ENCODE results near the gene SEPHS2.

Gene SEPHS2

DNA sequence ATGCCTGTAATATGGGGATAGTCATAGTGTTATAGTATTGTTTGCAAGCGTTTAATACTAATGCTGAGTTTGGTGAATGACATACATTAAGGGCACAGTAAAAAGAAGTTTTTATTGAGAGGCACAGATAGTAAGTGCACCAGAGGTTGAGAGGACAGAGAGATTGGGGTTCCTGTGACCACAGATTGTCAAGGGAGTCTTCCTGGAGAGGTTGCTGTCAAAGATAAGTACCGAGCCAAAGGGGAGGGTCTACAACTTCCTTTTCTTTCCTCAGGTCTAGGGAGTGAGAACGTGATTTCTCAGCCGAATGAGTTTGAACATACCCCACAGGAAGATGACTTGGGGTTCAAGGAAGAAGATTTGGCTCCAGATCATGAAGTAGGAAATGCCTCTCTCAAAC, 48.6 kb downstream of the SEPHS2 start:
- TF ChIP-seq YY1 (IDR thresholded peaks at IDR 0.05; ENCODE audit: low read depth) (no peak), MAX (IDR thresholded peaks at IDR 0.05) (no peak), USF1 (IDR thresholded peaks at IDR 0.05) (no peak), TCF12 (IDR thresholded peaks at IDR 0.05; ENCODE audit: low read depth) (no peak), CREB1 (IDR thresholded peaks at IDR 0.05; ENCODE audit: low read depth) (no peak), NFIC (IDR thresholded peaks at IDR 0.05) (no peak), FOXM1 (IDR thresholded peaks at IDR 0.05; ENCODE audit: borderline replicate concordance, low read depth) (no peak), TEAD4 (IDR thresholded peaks at IDR 0.05) (no peak), EP300 (IDR thresholded peaks at IDR 0.05; ENCODE audit: borderline replicate concordance) (no peak), EGR1 (IDR thresholded peaks at IDR 0.05) (no peak), REST (IDR thresholded peaks at IDR 0.05; ENCODE audit: low read depth) (no peak)

DNA sequence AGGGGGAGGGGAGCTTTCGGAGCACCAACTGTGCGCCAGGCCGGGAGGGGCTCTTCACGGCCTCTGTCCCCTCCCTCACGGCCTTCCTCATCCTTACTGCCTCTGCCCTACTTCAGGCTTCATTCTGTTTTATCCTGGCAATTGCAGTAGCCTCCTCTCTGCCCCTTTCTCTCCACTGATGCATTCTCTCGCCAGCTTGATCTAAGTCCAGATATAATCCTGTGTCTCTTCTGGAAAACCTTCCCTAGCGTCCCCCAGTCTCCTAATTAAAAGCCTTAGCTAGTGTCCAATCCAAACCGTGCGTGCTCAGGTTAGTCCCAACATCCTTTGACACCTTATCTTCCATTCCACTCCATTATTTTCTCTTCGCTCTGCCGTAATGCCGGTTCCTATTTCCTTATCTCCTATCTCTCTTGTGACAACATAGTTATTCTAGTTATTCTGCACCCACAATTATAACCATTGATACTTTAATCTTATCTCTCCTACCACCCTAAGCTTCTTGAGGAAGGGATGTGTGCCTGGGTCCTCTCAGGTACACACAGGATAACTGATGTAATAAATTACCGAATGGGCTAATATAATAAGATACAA, 49.6 kb downstream of the SEPHS2 start:
- TF ChIP-seq ZBTB7A (IDR thresholded peaks at IDR 0.05; ENCODE audit: low read depth): no peak
- no peak for TF ChIP-seq USF1 (IDR thresholded peaks at IDR 0.05)
- no peak for TF ChIP-seq EP300 (IDR thresholded peaks at IDR 0.05; ENCODE audit: borderline replicate concordance)

DNA sequence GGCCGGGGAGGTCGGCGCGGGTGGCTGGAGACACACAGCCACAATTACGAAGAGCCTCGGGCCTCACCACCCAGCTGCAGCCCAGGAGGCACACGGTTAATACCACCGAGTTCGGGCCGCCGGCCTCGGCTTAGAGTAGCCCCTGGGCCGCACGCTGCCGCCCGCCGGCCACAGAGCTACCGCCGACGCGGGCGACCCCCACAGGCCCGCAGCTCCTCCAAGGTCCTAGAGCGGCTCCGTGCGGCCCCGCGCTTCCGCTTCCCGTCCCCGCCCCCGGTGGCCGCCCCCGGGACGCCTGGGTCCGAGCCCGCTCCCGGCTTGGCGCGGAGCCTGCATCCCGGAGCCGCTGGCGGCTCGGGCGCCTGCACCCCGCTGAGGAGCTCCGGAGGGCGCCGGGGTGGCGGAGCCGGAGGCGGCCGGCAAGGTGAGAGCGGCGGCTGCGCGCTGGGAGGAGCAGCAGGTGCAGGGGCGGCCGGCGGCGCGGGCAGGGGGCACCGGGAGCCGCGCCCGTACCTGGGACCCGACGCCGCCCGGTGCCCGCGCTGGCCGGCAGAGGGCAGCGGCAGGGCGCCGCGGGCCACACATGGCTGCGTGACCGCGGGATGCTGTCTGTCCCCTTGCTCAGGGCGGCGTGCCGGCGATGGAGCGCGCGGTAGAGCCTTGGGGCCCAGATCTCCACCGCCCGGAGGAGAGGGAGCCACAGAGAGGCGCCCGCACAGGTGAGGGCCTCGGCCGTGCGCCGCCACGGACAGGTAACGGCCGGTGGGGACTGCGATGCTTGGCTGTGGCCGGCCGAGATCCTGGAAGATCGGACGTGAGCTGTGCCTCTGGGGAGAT, 50.3 kb downstream of the SEPHS2 start, which contains the start of gene ZNF48:
Gene ZNF48, plus strand, starts transcription at position 266 of the 837 bp plus-strand sequence. Its CDS starts 375 bp downstream, at position 641.
- TF ChIP-seq CREB1 (IDR thresholded peaks at IDR 0.05; ENCODE audit: low read depth) (no peak), EP300 (IDR thresholded peaks at IDR 0.05; ENCODE audit: borderline replicate concordance) (peak; percentile 30), REST (IDR thresholded peaks at IDR 0.05; ENCODE audit: low read depth) (no peak), RAD21 (IDR thresholded peaks at IDR 0.05; ENCODE audit: low read depth) (peak; percentile 22; the same call in 1 of the 2 replicates), CEBPB (IDR thresholded peaks at IDR 0.05) (no peak), MAX (IDR thresholded peaks at IDR 0.05) (peak; percentile 60), YY1 (IDR thresholded peaks at IDR 0.05; ENCODE audit: low read depth) (peak; percentile 58; the same call in 1 of the 2 replicates), TAF1 (IDR thresholded peaks at IDR 0.05; ENCODE audit: low read depth) (peak; percentile 63; the same call in 1 of the 2 replicates), USF1 (IDR thresholded peaks at IDR 0.05) (no peak; the same call in 1 of the 2 replicates), FOXM1 (IDR thresholded peaks at IDR 0.05; ENCODE audit: borderline replicate concordance, low read depth) (no peak), TCF12 (IDR thresholded peaks at IDR 0.05; ENCODE audit: low read depth) (peak; percentile 60; the same call in 1 of the 2 replicates), NFIC (IDR thresholded peaks at IDR 0.05) (peak; percentile 44; the same call in 1 of the 2 replicates), EGR1 (IDR thresholded peaks at IDR 0.05) (peak; percentile 67), ZBTB7A (IDR thresholded peaks at IDR 0.05; ENCODE audit: low read depth) (peak; percentile 83)

- TF ChIP-seq NFIC (IDR thresholded peaks at IDR 0.05): no peak
- TF ChIP-seq TEAD4 (IDR thresholded peaks at IDR 0.05): no peak
- no peak for TF ChIP-seq RAD21 (IDR thresholded peaks at IDR 0.05; ENCODE audit: low read depth)
- TF ChIP-seq EP300 (IDR thresholded peaks at IDR 0.05; ENCODE audit: borderline replicate concordance): no peak
- no peak for TF ChIP-seq EGR1 (IDR thresholded peaks at IDR 0.05)
- no peak for TF ChIP-seq TAF1 (IDR thresholded peaks at IDR 0.05; ENCODE audit: low read depth)
- no peak for TF ChIP-seq USF1 (IDR thresholded peaks at IDR 0.05)
- TF ChIP-seq FOXM1 (IDR thresholded peaks at IDR 0.05; ENCODE audit: borderline replicate concordance, low read depth): no peak
- TF ChIP-seq YY1 (IDR thresholded peaks at IDR 0.05; ENCODE audit: low read depth): no peak
- no peak for TF ChIP-seq REST (IDR thresholded peaks at IDR 0.05; ENCODE audit: low read depth)
- no peak for TF ChIP-seq CREB1 (IDR thresholded peaks at IDR 0.05; ENCODE audit: low read depth)
- TF ChIP-seq CEBPB (IDR thresholded peaks at IDR 0.05): no peak
- TF ChIP-seq MAX (IDR thresholded peaks at IDR 0.05): no peak
- TF ChIP-seq TCF12 (IDR thresholded peaks at IDR 0.05; ENCODE audit: low read depth): no peak
- no peak for TF ChIP-seq ZBTB7A (IDR thresholded peaks at IDR 0.05; ENCODE audit: low read depth)
These were observed 51.0 kb downstream of the SEPHS2 start for GRCh38 chr16:30394592-30395154.
